Heart right ventricle (tissue), 16 donors: Measurements from ENCODE around the gene GM2A. TPM values are rescaled to one million over a fixed set of nuclear protein-coding genes. Genes with fewer than 3 reads are reported as not detected.
"Not testable (repeated sequence)": the region's sequence is repeated elsewhere in the genome, so short reads cannot be mapped to it uniquely, and the experiment has no call there.

Experiments used
- ATAC-seq, 8 donors: fragments of 200-7000 bp; cut with Tn5 transposase; one replicate each; pipeline ENCODE4 v1.9.1; 2020; ENCODE audit warnings: mild to moderate bottlenecking in 8 of 8, moderate library complexity in 8 of 8, moderate number of reproducible peaks in 1 of 8
- DNase-seq, 2 donors: peaks; one replicate each; pipeline ENCODE4 v3.0.0-alpha.2; 2020
- H3K27ac ChIP-seq, 10 donors: fragments of 200-600 bp; sonication (generic) in 2 of 10; one replicate each; pipeline versions ENCODE4 v1.5.0 to v1.8.0; 2020 to 2022; ENCODE audit warnings: mild to moderate bottlenecking in 3 of 10
- H3K27me3 ChIP-seq, 7 donors: fragments of 200-600 bp; one replicate each; pipeline ENCODE4 v1.8.0; 2021 to 2022; ENCODE audit warnings: mild to moderate bottlenecking in 2 of 7
- H3K36me3 ChIP-seq, 9 donors: fragments of 200-600 bp; sonication (generic) in 1 of 9; one replicate each; pipeline versions ENCODE4 v1.5.0 to v1.8.0; 2020 to 2022; ENCODE audit warnings: mild to moderate bottlenecking in 2 of 9
- H3K4me1 ChIP-seq, 9 donors: fragments of 200-600 bp; sonication (generic) in 1 of 9; one replicate each; pipeline versions ENCODE4 v1.5.0 to v1.8.0; 2020 to 2022; ENCODE audit warnings: mild to moderate bottlenecking in 4 of 9
- H3K4me3 ChIP-seq, 10 donors: fragments of 200-600 bp; sonication (generic) in 2 of 10; one replicate each; pipeline versions ENCODE4 v1.5.0 to v1.8.0; 2020 to 2022; ENCODE audit warnings: mild to moderate bottlenecking in 7 of 10, moderate library complexity in 2 of 10
- H3K9me3 ChIP-seq, 11 donors: fragments of 200-600 bp in 10 of 11; sonication (generic) in 2 of 11; one replicate each; pipeline versions ENCODE4 v1.5.0 to v1.8.0; 2013 to 2022; ENCODE audit warnings: mild to moderate bottlenecking in 2 of 11, control low read depth in 1 of 11, moderate library complexity in 1 of 11
- WGBS, 2 donors: extraction: QIAGEN DNeasy Blood & Tissue Kit; methylation state at CpG; one replicate each; pipeline ENCODE4 v1.1.7; 2013; ENCODE audit warnings: inconsistent platforms in 1 of 2; 5-methylcytosine and 5-hydroxymethylcytosine counted together
- intact Hi-C, 10 donors: fragments of 100-400 bp; cut with DNase I; formaldehyde crosslinking; loops; one replicate each; pipeline versions ENCODE4 v1.11.1 to v1.14.2; 2022
- polyA plus RNA-seq, 2 donors: library from polyadenylated mRNA; stranded (reverse); fragments of 200-250 nt; gene quantifications; one replicate each; pipeline ENCODE4 v1.2.3, GENCODE V29; 2013
- total RNA-seq, 10 donors: library from RNA; stranded (reverse); fragmentation: NEBNext Ultra II Directional in 3 of 10; extraction: Animal tissue kit (Norgen Biotek cat#: 25700) in 3 of 10; gene quantifications; one replicate each; pipeline versions ENCODE4 v1.2.1 to v1.2.4, GENCODE V29; 2021 to 2023
- TF ChIP-seq, protein P1 (sequence below), 9 donors: fragments of 200-600 bp; sonication (generic) in 2 of 9; IDR thresholded peaks; one replicate each; pipeline versions ENCODE4 v1.5.0 to v1.8.0; 2021 to 2022; ENCODE audit warnings: antibody characterized with exemption in 9 of 9, mild to moderate bottlenecking in 5 of 9, moderate library complexity in 1 of 9
- donor health status: Arrhythmogenic right ventricular cardiomyopathy.
- donor health status: ischemic (EF 13 %, LVEDD 7.1; RV severe dilation, severe dysfunction).
- donor health status: healthy with polysubstance abuse.
- donor health status: DM: no; HTN: yes; CAD: no.
- donor health status: DM: no; HTN: no; CAD: no.
- donor health status: ischemic (EF 25% LVEDD 6.9; RV normal size, moderate dysfunction).
- donor health status: ischemic (EF 25% LVEDD 5.7; RV mildly dilated, moderate dysfunction).
- donor health status: healthy.
- donor health status: DM: yes; HTN: yes; CAD: no.
- donor health status: Ischemic cardiomyopathy.
- donor health status: ischemic (EF 35%, LVEDD 5.7; RV mildly dilated, moderate dysfunction).
- donor health status: nonischemic (EF 11% LVEDD 7.7; RV severe dilation, severe dysfunction).
- donor health status: DM: yes; HTN: yes; CAD: no.
- donor health status: PGD.
- donor health status: ischemic (EF 29% LVEDD 5.4; RV normal size, mild dysfunction).
- donor health status: nonischemic (EF 23%, LVEDD 6.1; RV moderate dilation, normal function).

GM2A gene
- total and polyA plus RNA-seq, 12 donors: 18.1 to 47.1 (median 35.9) TPM

DNA sequence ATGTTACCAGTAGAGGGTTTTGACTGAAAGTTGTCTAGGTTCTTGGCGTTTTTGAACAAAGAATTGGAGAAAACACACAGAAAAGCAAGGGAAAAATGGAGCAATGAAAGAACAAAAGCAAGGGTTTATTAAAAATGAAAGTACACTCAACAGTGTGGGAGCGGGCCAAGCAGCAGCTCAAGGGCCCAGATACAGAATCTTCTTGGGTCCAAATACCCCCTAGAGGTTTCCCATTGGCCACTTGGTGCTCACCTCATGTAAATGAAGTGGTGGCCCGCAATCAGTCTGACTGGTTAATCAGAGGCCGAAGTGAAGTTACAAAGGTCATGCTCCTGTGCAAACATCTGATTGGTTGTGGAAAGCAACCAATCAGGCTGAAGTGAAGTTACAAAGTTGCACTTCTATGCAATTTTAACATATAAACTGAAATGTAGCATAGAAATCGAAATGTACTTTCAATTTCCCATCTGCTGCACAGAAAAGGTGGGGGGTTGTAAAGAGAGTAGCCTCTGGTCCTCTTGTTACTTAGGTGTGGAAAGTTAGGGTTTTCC, 1.9 kb upstream of the GM2A start:
- H3K36me3 ChIP-seq: no peaks in the 10 kb centered on the region
- DNase-seq: no peak
- intact Hi-C loops: no loop called here
- H3K4me1 ChIP-seq: peaks cover 0 to 36% (median 26%) of the 10 kb centered on the region in 9 donors
- TF ChIP-seq, protein P1, sequence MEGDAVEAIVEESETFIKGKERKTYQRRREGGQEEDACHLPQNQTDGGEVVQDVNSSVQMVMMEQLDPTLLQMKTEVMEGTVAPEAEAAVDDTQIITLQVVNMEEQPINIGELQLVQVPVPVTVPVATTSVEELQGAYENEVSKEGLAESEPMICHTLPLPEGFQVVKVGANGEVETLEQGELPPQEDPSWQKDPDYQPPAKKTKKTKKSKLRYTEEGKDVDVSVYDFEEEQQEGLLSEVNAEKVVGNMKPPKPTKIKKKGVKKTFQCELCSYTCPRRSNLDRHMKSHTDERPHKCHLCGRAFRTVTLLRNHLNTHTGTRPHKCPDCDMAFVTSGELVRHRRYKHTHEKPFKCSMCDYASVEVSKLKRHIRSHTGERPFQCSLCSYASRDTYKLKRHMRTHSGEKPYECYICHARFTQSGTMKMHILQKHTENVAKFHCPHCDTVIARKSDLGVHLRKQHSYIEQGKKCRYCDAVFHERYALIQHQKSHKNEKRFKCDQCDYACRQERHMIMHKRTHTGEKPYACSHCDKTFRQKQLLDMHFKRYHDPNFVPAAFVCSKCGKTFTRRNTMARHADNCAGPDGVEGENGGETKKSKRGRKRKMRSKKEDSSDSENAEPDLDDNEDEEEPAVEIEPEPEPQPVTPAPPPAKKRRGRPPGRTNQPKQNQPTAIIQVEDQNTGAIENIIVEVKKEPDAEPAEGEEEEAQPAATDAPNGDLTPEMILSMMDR (IDR thresholded peaks at IDR 0.05): no peak
- no peaks in the 10 kb centered on the region for H3K27me3 ChIP-seq
- 92 to 96% methylated on average over 5 of the region's 5 CpGs for WGBS, 2 donors
- H3K4me3 ChIP-seq: no peak overlapping the region
- H3K27ac ChIP-seq: no peak overlapping the region
- no peaks in the 10 kb centered on the region for H3K9me3 ChIP-seq
- ATAC-seq: no peak

DNA sequence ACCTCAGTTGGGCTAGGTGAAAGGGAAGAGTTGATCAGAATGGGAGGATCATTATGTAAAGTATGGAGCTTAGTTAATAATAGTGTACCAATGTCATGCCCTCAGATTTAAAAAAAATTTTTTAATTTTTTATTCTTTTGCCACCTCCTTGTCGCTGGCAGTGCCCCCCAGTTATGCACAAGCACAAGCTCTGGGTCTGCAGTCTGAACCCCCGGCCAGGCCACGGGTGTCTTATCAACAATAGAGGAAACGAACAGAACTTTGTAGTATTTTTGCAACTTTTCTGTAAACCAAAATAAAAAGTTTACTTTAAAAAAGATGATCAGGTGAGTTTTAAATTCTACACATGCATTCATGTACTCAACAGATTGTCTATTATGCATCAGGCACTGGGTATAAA, 1.4 kb upstream of the GM2A start:
- ATAC-seq (no peak), DNase-seq (no peak)
- H3K9me3 ChIP-seq: no peaks in the 10 kb centered on the region
- TF ChIP-seq, protein P1 (IDR thresholded peaks at IDR 0.05): no peak
- H3K4me3 ChIP-seq: peak overlapping the region in 1 of 10 donors; percentile 52
- H3K27ac ChIP-seq: peak overlapping the region in 1 of 10 donors; percentile 85
- H3K27me3 ChIP-seq: no peaks in the 10 kb centered on the region
- H3K36me3 ChIP-seq: no peaks in the 10 kb centered on the region
- intact Hi-C loops: no loop called here
- 93 to 96% methylated on average over 4 of the region's 4 CpGs for WGBS, 2 donors
- peaks cover 0 to 42% (median 26%) of the 10 kb centered on the region in 9 donors for H3K4me1 ChIP-seq

DNA sequence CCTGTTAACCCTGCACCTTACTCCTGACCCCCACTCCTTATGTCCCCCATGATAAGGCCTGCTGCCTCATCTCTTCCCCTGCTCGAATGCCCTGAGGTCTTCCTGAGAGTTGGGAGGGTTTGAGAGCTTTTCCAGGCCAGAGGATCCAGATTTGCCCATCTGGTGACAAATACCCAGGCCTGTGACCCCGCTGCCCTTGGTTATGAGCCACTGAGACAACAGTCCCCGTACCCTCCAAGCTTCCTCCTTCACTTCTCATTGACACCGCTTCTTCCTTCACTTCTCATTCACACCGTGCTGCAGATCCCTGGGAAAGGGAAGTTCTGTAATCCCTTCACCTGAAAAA, 593 bp downstream of the GM2A start:
- Histone ChIP-seq H3K4me1 (peaks cover 0 to 59% (median 33%) of the 10 kb centered on the region in 9 donors), H3K27me3 (no peaks in the 10 kb centered on the region), H3K36me3 (no peaks in the 10 kb centered on the region), H3K4me3 (peak overlapping the region; percentile 58 to 93 (median 80)), H3K9me3 (no peaks in the 10 kb centered on the region), H3K27ac (peak overlapping the region in 9 of 10 donors; percentile 71 to 92 (median 80))
- DNase-seq: no peak
- intact Hi-C loops: no loop called here
- TF ChIP-seq, protein P1 (IDR thresholded peaks at IDR 0.05): no peak
- ATAC-seq: no peak
- WGBS, 2 donors: 19 to 24% methylated on average over 5 of the region's 5 CpGs

- 68 to 84% methylated on average over 1 of the region's 1 CpG for WGBS, 2 donors
- H3K9me3 ChIP-seq: no peaks in the 10 kb centered on the region
- H3K36me3 ChIP-seq: peaks cover 0 to 2% (median 0%) of the 10 kb centered on the region in 9 donors
- TF ChIP-seq, protein P1 (IDR thresholded peaks at IDR 0.05): no peak
- intact Hi-C loops: no loop called here
- no peak for ATAC-seq
- H3K27ac ChIP-seq: no peak overlapping the region
- H3K27me3 ChIP-seq: no peaks in the 10 kb centered on the region
- no peak for DNase-seq
- H3K4me3 ChIP-seq: peak overlapping the region in 5 of 10 donors; percentile 80 to 93 (median 89)
- H3K4me1 ChIP-seq: peaks cover 0 to 67% (median 33%) of the 10 kb centered on the region in 9 donors
These were observed 1.6 kb downstream of the GM2A start for GRCh38 chr5:151254556-151254955.

GRCh38 chr5:151254990-151255389, 2.0 kb downstream of the GM2A start:
- H3K9me3 ChIP-seq, H3K27me3 ChIP-seq, H3K4me3 ChIP-seq, ATAC-seq, intact Hi-C loops, H3K27ac ChIP-seq, H3K36me3 ChIP-seq, DNase-seq: not testable (repeated sequence)
- 95 to 98% methylated on average over 5 of the region's 5 CpGs for WGBS, 2 donors
- H3K4me1 ChIP-seq: peaks cover 0 to 67% (median 33%) of the 10 kb centered on the region in 9 donors
